Stimulated activated CD4-positive, alpha-beta T cell treated with anti-CD3 and anti-CD28 coated beads, Interleukin-4, amount 100 ng/mL, for 48 hours (primary cell): ENCODE measurements around the gene RBM7.

ENCODE experiments used
- DNase-seq, 2 donors: peaks; one replicate each; pipeline ENCODE4 v3.0.0-alpha.2; 2020; ENCODE audit warnings: low read depth in 2 of 2

The RBM7 gene

GRCh38 chr11:114396916-114397315, 3.5 kb upstream of the RBM7 start:
- no peak for DNase-seq

GRCh38 chr11:114397349-114397982, 3.0 kb upstream of the RBM7 start:
- DNase-seq: no peak

GRCh38 chr11:114398303-114398920, 2.1 kb upstream of the RBM7 start:
- DNase-seq: no peak

- no peak for DNase-seq
These were observed 813 bp upstream of the RBM7 start for GRCh38 chr11:114399490-114400215.

GRCh38 chr11:114400915-114401223, 403 bp downstream of the RBM7 start:
- no peak for DNase-seq

- no peak for DNase-seq
These were observed 845 bp downstream of the RBM7 start for GRCh38 chr11:114401311-114401710.

GRCh38 chr11:114412946-114413345, 12.5 kb downstream of the RBM7 start:
- DNase-seq: no peak

GRCh38 chr11:114413958-114414357, 13.5 kb downstream of the RBM7 start:
- no peak for DNase-seq

- DNase-seq: no peak
These were observed 16.0 kb downstream of the RBM7 start for GRCh38 chr11:114416441-114416961.

GRCh38 chr11:114426280-114426679, 25.8 kb downstream of the RBM7 start:
- no peak for DNase-seq

GRCh38 chr11:114430290-114430689, 29.8 kb downstream of the RBM7 start:
- DNase-seq: no peak

GRCh38 chr11:114432893-114433292, 32.4 kb downstream of the RBM7 start:
- no peak for DNase-seq

GRCh38 chr11:114433376-114433775, 32.9 kb downstream of the RBM7 start:
- no peak for DNase-seq

- no peak for DNase-seq
These were observed 37.8 kb downstream of the RBM7 start for GRCh38 chr11:114438303-114438702.

GRCh38 chr11:114439229-114440120, 39.0 kb downstream of the RBM7 start, which contains the start of gene REXO2:
Gene REXO2 (plus strand): TSS chr11:114439467. CDS start chr11:114439529, 62 bp downstream.
- DNase-seq: peak; percentile 90 to 92

- DNase-seq: no peak
These were observed 39.8 kb downstream of the RBM7 start for GRCh38 chr11:114440121-114440860.

- DNase-seq: no peak
These were observed 40.7 kb downstream of the RBM7 start for GRCh38 chr11:114440971-114441763.

- no peak for DNase-seq
These were observed 41.5 kb downstream of the RBM7 start for GRCh38 chr11:114441921-114442320.

- no peak for DNase-seq
These were observed 42.1 kb downstream of the RBM7 start for GRCh38 chr11:114442536-114442935.

GRCh38 chr11:114447444-114447843, 47.0 kb downstream of the RBM7 start:
- no peak for DNase-seq
